MM.1S (cell line): ENCODE results near the gene CASR.

ENCODE experiments used
- DNase-seq: peaks from one replicate; pipeline ENCODE4 v3.0.0-alpha.2; 2015
- H2AFZ ChIP-seq: fragments of 300-600 bp; sonication (generic); 2 replicates; pipeline ENCODE4 v1.6.0; 2016; ENCODE audit warnings: antibody characterized with exemption, low read length
- H3F3A ChIP-seq: fragments of 300-600 bp; sonication (generic); 2 replicates; pipeline ENCODE4 v1.6.1; 2016; ENCODE audit warnings: mild to moderate bottlenecking, antibody characterized with exemption, low read length, moderate library complexity, mixed read lengths; ENCODE audit not compliant: insufficient read depth
- H3K27ac ChIP-seq: fragments of 300-600 bp; sonication (generic); 2 replicates; pipeline ENCODE4 v1.5.1; 2016; ENCODE audit warnings: mild to moderate bottlenecking, low read length
- H3K27me3 ChIP-seq: fragments of 300-600 bp; sonication (generic); replicated peaks from 2 replicates; pipeline ENCODE4 v1.6.0; 2016; ENCODE audit warnings: low read length; ENCODE audit not compliant: insufficient read depth
- H3K36me3 ChIP-seq: fragments of 300-600 bp; sonication (generic); replicated peaks from 2 replicates; pipeline ENCODE4 v1.6.1; 2016; ENCODE audit warnings: mild to moderate bottlenecking, low read length, mixed read lengths; ENCODE audit not compliant: insufficient read depth
- H3K4me1 ChIP-seq: fragments of 300-600 bp; sonication (generic); 2 replicates; pipeline ENCODE4 v1.6.1; 2016; ENCODE audit warnings: low read length, mixed read lengths
- H3K4me2 ChIP-seq: fragments of 300-600 bp; sonication (generic); 2 replicates; pipeline ENCODE4 v1.6.0; 2016; ENCODE audit warnings: low read depth, low read length
- H3K4me3 ChIP-seq: fragments of 300-600 bp; sonication (generic); 2 replicates; pipeline ENCODE4 v1.5.1; 2016; ENCODE audit warnings: low read length, mixed read lengths
- H3K79me2 ChIP-seq: fragments of 300-600 bp; sonication (generic); 2 replicates; pipeline ENCODE4 v1.6.1; 2016; ENCODE audit warnings: mixed run types, low read length, mixed read lengths
- H3K9ac ChIP-seq: fragments of 300-600 bp; sonication (generic); 2 replicates; pipeline ENCODE4 v1.6.1; 2016; ENCODE audit warnings: low read length, mixed read lengths
- H3K9me2 ChIP-seq: fragments of 300-600 bp; sonication (generic); replicated peaks from 2 replicates; pipeline ENCODE4 v1.6.1; 2016; ENCODE audit warnings: mild to moderate bottlenecking, low read length, mixed read lengths; ENCODE audit not compliant: insufficient read depth
- H3K9me3 ChIP-seq: fragments of 300-600 bp; sonication (generic); replicated peaks from 2 replicates; pipeline ENCODE4 v1.6.1; 2016; ENCODE audit warnings: mild to moderate bottlenecking, low read length, mixed read lengths; ENCODE audit not compliant: insufficient read depth
- H4K20me1 ChIP-seq: fragments of 300-600 bp; sonication (generic); 2 replicates; pipeline ENCODE4 v1.6.1; 2016; ENCODE audit warnings: mild to moderate bottlenecking, low read length, moderate library complexity, mixed read lengths; ENCODE audit not compliant: insufficient read depth
- CTCF ChIP-seq: fragments of 300-600 bp; sonication (generic); IDR thresholded peaks from 2 replicates; pipeline ENCODE4 v1.5.1; 2016; ENCODE audit warnings: antibody characterized with exemption, low read length, mixed read lengths
- EZH2 ChIP-seq: fragments of 300-600 bp; sonication (generic); optimal IDR thresholded peaks from 2 replicates; pipeline ENCODE3; 2017; ENCODE audit warnings: low read depth, mild to moderate bottlenecking, antibody characterized with exemption, low read length, mixed read lengths
- EZH2phosphoT487 ChIP-seq: fragments of 300-600 bp; sonication (generic); IDR thresholded peaks from 2 replicates; pipeline ENCODE4 v1.6.1; 2018; ENCODE audit warnings: antibody characterized with exemption, low read length

Gene CASR

GRCh38 chr3:122184591-122184929 lies 1.1 kb downstream of the CASR start:
- Histone ChIP-seq H3K9me2 (no peaks in the 10 kb centered on the region), H3K9ac (no peak overlapping the region), H3K36me3 (no peaks in the 10 kb centered on the region), H3K79me2 (no peaks in the 10 kb centered on the region), H3F3A (no peaks in the 10 kb centered on the region), H3K4me1 (no peaks in the 10 kb centered on the region), H3K4me2 (no peak overlapping the region), H3K9me3 (no peaks in the 10 kb centered on the region), H3K4me3 (no peak overlapping the region), H3K27me3 (no peaks in the 10 kb centered on the region), H4K20me1 (no peaks in the 10 kb centered on the region), H2AFZ (no peak overlapping the region), H3K27ac (no peak overlapping the region)
- TF ChIP-seq EZH2: no peak
- TF ChIP-seq EZH2phosphoT487: no peak
- no peak for TF ChIP-seq CTCF
- no peak for DNase-seq

DNA sequence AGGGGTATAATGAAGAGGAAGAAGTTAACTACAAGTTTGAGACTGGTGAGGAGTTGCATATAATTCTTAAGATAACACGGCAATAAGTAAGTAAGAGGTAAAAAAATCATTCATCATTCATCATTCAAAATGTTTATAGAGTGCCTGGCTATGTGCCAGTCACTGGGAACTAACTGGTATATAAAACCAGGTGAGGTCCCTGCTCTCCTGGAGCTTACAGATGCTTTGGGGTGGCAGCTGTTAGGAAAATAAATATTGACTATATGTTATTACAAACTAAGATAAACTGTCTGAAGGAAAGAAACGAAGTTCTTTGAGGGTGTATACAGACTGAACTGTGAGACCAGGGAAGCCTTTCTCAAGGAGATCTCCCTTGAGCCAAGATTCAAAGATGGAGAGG lies 2.9 kb downstream of the CASR start:
- Histone ChIP-seq H3K4me2 (no peak overlapping the region), H4K20me1 (no peaks in the 10 kb centered on the region), H3K27me3 (no peaks in the 10 kb centered on the region), H3K27ac (no peak overlapping the region), H3K4me1 (no peaks in the 10 kb centered on the region), H3F3A (no peaks in the 10 kb centered on the region), H3K36me3 (no peaks in the 10 kb centered on the region), H3K9ac (no peak overlapping the region), H3K4me3 (no peak overlapping the region), H2AFZ (no peak overlapping the region), H3K79me2 (no peaks in the 10 kb centered on the region), H3K9me2 (no peaks in the 10 kb centered on the region), H3K9me3 (no peaks in the 10 kb centered on the region)
- TF ChIP-seq CTCF: no peak
- no peak for TF ChIP-seq EZH2phosphoT487
- TF ChIP-seq EZH2: no peak
- DNase-seq: no peak

DNA sequence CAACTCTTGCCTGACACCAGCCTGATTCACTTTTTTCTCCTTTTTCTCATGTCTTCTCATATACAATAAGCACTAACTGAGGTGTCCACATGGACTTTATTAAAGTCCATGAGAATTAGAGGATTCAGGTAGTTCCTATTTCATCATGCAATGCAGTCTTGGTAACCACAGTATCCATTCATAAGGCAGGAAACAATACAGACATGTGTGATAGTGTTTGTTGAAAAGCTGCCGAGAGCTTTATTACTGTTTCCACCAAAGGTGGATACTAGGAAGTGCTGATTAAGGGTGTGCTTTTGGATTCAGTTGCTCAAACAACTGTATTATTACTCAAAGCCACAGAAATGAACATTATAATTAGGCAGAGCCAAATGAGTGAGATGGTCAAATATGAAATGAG lies 5.3 kb downstream of the CASR start:
- Histone ChIP-seq H3K4me1 (no peaks in the 10 kb centered on the region), H3K9ac (no peak overlapping the region), H3K27ac (no peak overlapping the region), H3K9me3 (no peaks in the 10 kb centered on the region), H3K4me2 (no peak overlapping the region), H3F3A (no peaks in the 10 kb centered on the region), H4K20me1 (no peaks in the 10 kb centered on the region), H3K4me3 (no peak overlapping the region), H3K36me3 (no peaks in the 10 kb centered on the region), H3K9me2 (no peaks in the 10 kb centered on the region), H2AFZ (no peak overlapping the region), H3K27me3 (no peaks in the 10 kb centered on the region), H3K79me2 (no peaks in the 10 kb centered on the region)
- no peak for TF ChIP-seq CTCF
- TF ChIP-seq EZH2phosphoT487: no peak
- TF ChIP-seq EZH2: no peak
- no peak for DNase-seq
